Heart right ventricle (tissue), 16 donors: ENCODE measurements around the gene SPATS2. TPM values are rescaled to one million over a fixed set of nuclear protein-coding genes. Genes with fewer than 3 reads are reported as not detected.

ENCODE experiments used
- ATAC-seq, 8 donors: fragments of 200-7000 bp; cut with Tn5 transposase; one replicate each; pipeline ENCODE4 v1.9.1; 2020; ENCODE audit warnings: mild to moderate bottlenecking in 8 of 8, moderate library complexity in 8 of 8, moderate number of reproducible peaks in 1 of 8
- DNase-seq, 2 donors: peaks; one replicate each; pipeline ENCODE4 v3.0.0-alpha.2; 2020
- H3K27ac ChIP-seq, 10 donors: fragments of 200-600 bp; sonication (generic) in 2 of 10; one replicate each; pipeline versions ENCODE4 v1.5.0 to v1.8.0; 2020 to 2022; ENCODE audit warnings: mild to moderate bottlenecking in 3 of 10
- H3K27me3 ChIP-seq, 7 donors: fragments of 200-600 bp; one replicate each; pipeline ENCODE4 v1.8.0; 2021 to 2022; ENCODE audit warnings: mild to moderate bottlenecking in 2 of 7
- H3K36me3 ChIP-seq, 9 donors: fragments of 200-600 bp; sonication (generic) in 1 of 9; one replicate each; pipeline versions ENCODE4 v1.5.0 to v1.8.0; 2020 to 2022; ENCODE audit warnings: mild to moderate bottlenecking in 2 of 9
- H3K4me1 ChIP-seq, 9 donors: fragments of 200-600 bp; sonication (generic) in 1 of 9; one replicate each; pipeline versions ENCODE4 v1.5.0 to v1.8.0; 2020 to 2022; ENCODE audit warnings: mild to moderate bottlenecking in 4 of 9
- H3K4me3 ChIP-seq, 10 donors: fragments of 200-600 bp; sonication (generic) in 2 of 10; one replicate each; pipeline versions ENCODE4 v1.5.0 to v1.8.0; 2020 to 2022; ENCODE audit warnings: mild to moderate bottlenecking in 7 of 10, moderate library complexity in 2 of 10
- H3K9me3 ChIP-seq, 11 donors: fragments of 200-600 bp in 10 of 11; sonication (generic) in 2 of 11; one replicate each; pipeline versions ENCODE4 v1.5.0 to v1.8.0; 2013 to 2022; ENCODE audit warnings: mild to moderate bottlenecking in 2 of 11, control low read depth in 1 of 11, moderate library complexity in 1 of 11
- CTCF ChIP-seq, 9 donors: fragments of 200-600 bp; sonication (generic) in 2 of 9; IDR thresholded peaks; one replicate each; pipeline versions ENCODE4 v1.5.0 to v1.8.0; 2021 to 2022; ENCODE audit warnings: antibody characterized with exemption in 9 of 9, mild to moderate bottlenecking in 5 of 9, moderate library complexity in 1 of 9
- WGBS, 2 donors: extraction: QIAGEN DNeasy Blood & Tissue Kit; methylation state at CpG; one replicate each; pipeline ENCODE4 v1.1.7; 2013; ENCODE audit warnings: inconsistent platforms in 1 of 2; 5-methylcytosine and 5-hydroxymethylcytosine counted together
- intact Hi-C, 10 donors: fragments of 100-400 bp; cut with DNase I; formaldehyde crosslinking; loops; one replicate each; pipeline versions ENCODE4 v1.11.1 to v1.14.2; 2022
- polyA plus RNA-seq, 2 donors: library from polyadenylated mRNA; stranded (reverse); fragments of 200-250 nt; gene quantifications; one replicate each; pipeline ENCODE4 v1.2.3, GENCODE V29; 2013
- total RNA-seq, 10 donors: library from RNA; stranded (reverse); fragmentation: NEBNext Ultra II Directional in 3 of 10; extraction: Animal tissue kit (Norgen Biotek cat#: 25700) in 3 of 10; gene quantifications; one replicate each; pipeline versions ENCODE4 v1.2.1 to v1.2.4, GENCODE V29; 2021 to 2023
- donor health status: Arrhythmogenic right ventricular cardiomyopathy.
- donor health status: ischemic (EF 13 %, LVEDD 7.1; RV severe dilation, severe dysfunction).
- donor health status: healthy with polysubstance abuse.
- donor health status: DM: no; HTN: yes; CAD: no.
- donor health status: DM: no; HTN: no; CAD: no.
- donor health status: ischemic (EF 25% LVEDD 6.9; RV normal size, moderate dysfunction).
- donor health status: ischemic (EF 25% LVEDD 5.7; RV mildly dilated, moderate dysfunction).
- donor health status: healthy.
- donor health status: DM: yes; HTN: yes; CAD: no.
- donor health status: Ischemic cardiomyopathy.
- donor health status: ischemic (EF 35%, LVEDD 5.7; RV mildly dilated, moderate dysfunction).
- donor health status: nonischemic (EF 11% LVEDD 7.7; RV severe dilation, severe dysfunction).
- donor health status: DM: yes; HTN: yes; CAD: no.
- donor health status: PGD.
- donor health status: ischemic (EF 29% LVEDD 5.4; RV normal size, mild dysfunction).
- donor health status: nonischemic (EF 23%, LVEDD 6.1; RV moderate dilation, normal function).

Gene SPATS2
- total and polyA plus RNA-seq, 12 donors: 3.5 to 11.5 (median 5.1) TPM

DNA sequence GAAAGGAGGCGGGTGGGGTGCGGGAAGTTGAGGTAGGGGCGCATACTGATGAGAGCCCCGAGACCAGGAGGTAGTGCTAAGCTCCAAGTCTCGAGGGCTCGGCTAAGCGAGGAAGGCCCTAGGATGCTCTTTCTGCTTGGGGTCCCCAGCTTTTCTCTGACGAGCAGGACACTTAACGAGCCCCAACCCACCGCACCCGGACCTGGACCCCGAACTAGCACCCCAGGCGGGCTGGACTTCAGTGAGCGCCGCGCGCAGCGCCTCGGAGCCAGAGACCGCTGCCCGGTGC lies 25.5 kb upstream of the SPATS2 start:
- no peak for DNase-seq
- no peaks in the 10 kb centered on the region for H3K9me3 ChIP-seq
- H3K27me3 ChIP-seq: peaks cover 13 to 98% (median 81%) of the 10 kb centered on the region in 7 donors
- H3K27ac ChIP-seq: no peak overlapping the region
- peaks cover 22 to 53% (median 44%) of the 10 kb centered on the region in 9 donors for H3K4me1 ChIP-seq
- no peaks in the 10 kb centered on the region for H3K36me3 ChIP-seq
- 18 to 27% methylated on average over 21 of the region's 21 CpGs for WGBS, 2 donors
- H3K4me3 ChIP-seq: peak overlapping the region in 9 of 10 donors; percentile 32 to 58 (median 54)
- no peak for ATAC-seq
- no peak for TF ChIP-seq CTCF (IDR thresholded peaks at IDR 0.05)
- intact Hi-C loops: loop anchor here in 6 of 10 donors (5.0 to 10.0 kb wide), 3 partner anchors 47 to 54 kb away; partner anchors contain the start of gene PRPH (in 1 of the 6)

DNA sequence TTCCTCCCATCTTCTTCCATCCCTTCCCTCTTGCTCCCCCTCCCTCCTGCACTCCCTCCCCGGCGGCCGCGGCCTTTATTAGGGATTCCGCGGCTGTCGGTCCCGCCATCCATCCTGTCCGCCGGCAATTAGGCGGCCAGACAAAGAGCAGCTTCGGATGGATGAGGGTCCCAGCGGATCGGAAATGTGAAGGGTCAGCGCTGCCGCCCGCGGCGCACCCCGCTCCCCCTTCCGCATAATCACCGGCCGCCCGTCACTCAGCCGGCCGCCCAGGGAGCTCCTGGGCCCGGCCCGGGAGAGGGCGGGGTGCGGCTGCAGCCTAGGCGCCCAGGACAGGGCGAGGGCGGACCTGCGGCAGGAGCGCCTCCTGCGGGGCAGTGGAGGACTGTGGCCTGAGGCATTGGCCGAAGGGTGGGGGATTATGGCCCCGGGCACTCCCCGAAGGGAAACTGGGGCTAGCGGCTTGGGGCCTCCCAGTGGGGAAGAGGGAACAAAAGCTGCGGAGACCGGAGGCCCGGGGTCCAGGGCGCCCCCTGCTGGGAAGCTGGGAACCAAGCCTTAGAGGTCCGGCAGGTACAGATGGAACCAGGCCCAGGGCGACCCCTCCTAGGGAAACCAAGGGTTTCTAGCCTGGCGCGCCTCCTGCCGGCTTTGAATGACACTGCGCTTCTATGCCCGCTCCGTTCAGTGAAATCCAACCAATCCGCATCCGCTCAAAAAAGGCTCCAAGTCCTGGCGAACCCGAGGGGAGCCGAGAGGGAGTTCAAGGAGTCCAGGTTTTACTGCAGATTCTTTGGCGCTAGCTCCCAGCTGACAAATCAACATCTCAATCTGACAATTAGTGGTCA lies 25.0 kb upstream of the SPATS2 start:
- intact Hi-C loops: loop anchor here in 6 of 10 donors (5.0 to 10.0 kb wide), 3 partner anchors 47 to 55 kb away; partner anchors contain the start of gene PRPH (in 1 of the 6)
- H3K27me3 ChIP-seq: peaks cover 15 to 98% (median 81%) of the 10 kb centered on the region in 7 donors
- no peak overlapping the region for H3K27ac ChIP-seq
- peak; percentile 42 to 68 (median 58) for ATAC-seq
- peaks cover 28 to 53% (median 46%) of the 10 kb centered on the region in 9 donors for H3K4me1 ChIP-seq
- DNase-seq: peak; percentile 68 to 78
- no peaks in the 10 kb centered on the region for H3K36me3 ChIP-seq
- WGBS, 2 donors: 2% methylated on average over 57 to 58 of the region's 58 CpGs
- H3K9me3 ChIP-seq: no peaks in the 10 kb centered on the region
- TF ChIP-seq CTCF (IDR thresholded peaks at IDR 0.05): peak; percentile 74 to 91 (median 83)
- H3K4me3 ChIP-seq: peak overlapping the region; percentile 32 to 58 (median 54)

- peak in 1 of 8 donors; percentile 2 for ATAC-seq
- peaks cover 32 to 60% (median 54%) of the 10 kb centered on the region in 9 donors for H3K4me1 ChIP-seq
Observed at GRCh38 chr12:49342914-49343731, 24.1 kb upstream of the SPATS2 start.

More at GRCh38 chr12:49342914-49343731, 24.1 kb upstream of the SPATS2 start:
- Histone ChIP-seq H3K36me3 (no peaks in the 10 kb centered on the region), H3K27me3 (peaks cover 16 to 100% (median 82%) of the 10 kb centered on the region in 7 donors), H3K9me3 (no peaks in the 10 kb centered on the region), H3K4me3 (peak overlapping the region in 9 of 10 donors; percentile 32 to 58 (median 54)), H3K27ac (no peak overlapping the region)
- WGBS, 2 donors: 3 to 6% methylated on average over 33 of the region's 33 CpGs
- intact Hi-C loops: loop anchor here in 6 of 10 donors (5.0 to 10.0 kb wide), 3 partner anchors 48 to 56 kb away; partner anchors contain the start of gene PRPH (in 1 of the 6)
- no peak for TF ChIP-seq CTCF (IDR thresholded peaks at IDR 0.05)
- no peak for DNase-seq
